ENCODE results near the gene MAGED4.
"Not testable (repeated sequence)": the region's sequence is repeated elsewhere in the genome, so short reads cannot be mapped to it uniquely, and the experiment has no call there.

DNA sequence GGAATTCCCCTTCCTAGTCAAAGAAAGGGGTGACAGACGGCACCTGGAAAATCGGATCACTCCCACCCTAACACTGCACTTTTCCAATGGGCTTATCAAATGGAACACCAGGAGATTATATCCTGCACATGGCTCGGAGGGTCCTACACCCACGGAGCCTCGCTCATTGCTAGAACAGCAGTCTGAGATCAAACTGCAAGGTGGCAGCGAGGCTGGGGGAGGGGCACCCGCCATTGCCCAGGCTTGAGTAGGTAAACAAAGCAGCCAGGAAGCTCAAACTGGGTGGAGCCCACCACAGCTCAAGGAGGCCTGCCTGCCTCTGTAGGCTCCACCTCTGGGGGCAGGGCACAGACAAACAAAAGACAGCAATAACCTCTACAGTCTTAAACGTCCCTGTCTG lies 24.5 kb upstream of the MAGED4 start:
- not testable (repeated sequence) for TF ChIP-seq ZNF384 (IDR thresholded peaks at IDR 0.05); NFRKB (IDR thresholded peaks at IDR 0.05); SUZ12 (IDR thresholded peaks at IDR 0.05); L3MBTL2 (conservative IDR thresholded peaks at IDR 0.05); SP1 (IDR thresholded peaks at IDR 0.05); HDGF (IDR thresholded peaks at IDR 0.05; ENCODE audit: borderline replicate concordance); FOXM1 (IDR thresholded peaks at IDR 0.05; ENCODE audit: borderline replicate concordance); TARDBP (IDR thresholded peaks at IDR 0.05); BHLHE40 (IDR thresholded peaks at IDR 0.05; ENCODE audit: borderline replicate concordance); FOXA1 (IDR thresholded peaks at IDR 0.05)

Data from HEK293T (cell line).